Measurements from ENCODE around the gene CDHR4.
A peak's percentile ranks its signal among the peaks of the same experiment; 100 is the strongest.
"Not testable (repeated sequence)": the region's sequence is repeated elsewhere in the genome, so short reads cannot be mapped to it uniquely, and the experiment has no call there.

The CDHR4 gene

GRCh38 chr3:49802719-49803464 is 3.2 kb upstream of the CDHR4 start, which contains the start of gene INKA1:
Gene INKA1, plus strand, starts transcription at chr3:49803261. Its CDS starts 132 bp downstream, at chr3:49803393.
- DNase-seq = peak; percentile 66 to 79

- no peak for DNase-seq
Observed at GRCh38 chr3:49801160-49801559, 1.5 kb upstream of the CDHR4 start.

- DNase-seq = no peak
Observed at GRCh38 chr3:49799105-49799504, 568 bp downstream of the CDHR4 start.

DNA sequence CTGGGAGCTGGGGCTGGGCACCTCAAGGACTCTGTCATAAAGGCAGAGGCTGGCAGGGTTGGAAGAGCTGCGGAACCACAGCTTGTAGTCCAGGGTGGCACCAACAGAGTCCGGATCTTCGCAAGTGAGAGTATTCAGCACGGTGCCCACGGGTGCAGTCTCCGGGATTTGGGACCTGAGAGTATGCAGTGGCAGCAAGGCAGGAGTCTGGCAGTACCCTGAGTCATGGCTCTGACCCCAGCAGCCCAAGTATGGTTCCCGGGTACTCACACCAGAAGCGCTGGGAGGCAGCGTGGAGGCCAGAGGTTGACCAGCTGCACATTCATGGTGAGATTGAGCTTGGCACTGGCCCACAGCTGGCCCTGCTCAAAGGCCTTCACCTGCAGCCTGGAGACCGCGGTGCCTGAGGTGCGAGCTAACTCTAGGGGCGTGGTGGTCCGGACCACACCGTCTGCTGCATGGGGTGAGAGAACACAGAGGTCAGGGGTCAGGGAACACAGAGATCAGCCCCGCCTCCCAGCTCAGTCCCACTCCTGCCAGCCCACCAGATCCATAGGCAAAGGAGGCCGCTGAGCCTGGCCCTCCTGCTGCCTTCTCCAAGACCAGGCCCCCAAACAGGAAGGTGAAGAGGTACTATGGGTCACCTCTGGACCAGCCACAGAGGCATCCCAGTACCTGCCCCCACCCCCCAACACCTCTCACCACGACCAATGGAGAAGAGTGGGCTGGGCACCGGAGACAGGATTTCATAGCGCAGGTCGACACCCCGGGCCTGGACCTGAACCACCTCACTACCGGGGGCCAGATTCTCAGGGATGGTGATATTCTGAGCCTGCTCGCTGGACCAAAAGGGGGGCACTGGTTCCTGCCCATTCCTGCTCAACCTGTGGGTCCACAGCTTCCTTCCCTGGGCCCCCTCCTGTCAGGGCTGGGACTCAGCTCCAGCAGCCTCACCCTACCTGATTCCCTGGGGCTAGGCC is 4.5 kb downstream of the CDHR4 start:
- DNase-seq = no peak

DNA sequence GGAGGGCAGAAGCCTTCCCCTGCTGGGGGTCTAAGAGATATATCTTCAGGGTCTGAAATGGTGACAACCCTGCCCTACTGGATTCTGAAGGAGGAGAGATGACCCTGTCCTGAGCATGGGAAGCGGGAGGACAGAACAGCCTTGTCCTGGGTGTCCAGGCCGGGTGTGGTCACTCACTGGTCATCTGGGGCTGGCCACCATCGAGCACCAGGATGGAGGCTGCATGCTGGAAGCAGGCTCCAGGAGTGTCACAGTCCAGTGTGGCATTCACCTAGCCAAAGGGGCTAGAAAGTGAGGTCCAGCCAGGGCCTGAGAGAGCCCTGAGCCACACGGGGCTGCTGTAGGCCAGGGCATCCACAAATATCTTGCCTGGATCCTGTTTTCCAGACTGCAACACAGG is 5.2 kb downstream of the CDHR4 start:
- no peak for DNase-seq

GRCh38 chr3:49793486-49794085 is 6.1 kb downstream of the CDHR4 start:
- no peak for DNase-seq

DNA sequence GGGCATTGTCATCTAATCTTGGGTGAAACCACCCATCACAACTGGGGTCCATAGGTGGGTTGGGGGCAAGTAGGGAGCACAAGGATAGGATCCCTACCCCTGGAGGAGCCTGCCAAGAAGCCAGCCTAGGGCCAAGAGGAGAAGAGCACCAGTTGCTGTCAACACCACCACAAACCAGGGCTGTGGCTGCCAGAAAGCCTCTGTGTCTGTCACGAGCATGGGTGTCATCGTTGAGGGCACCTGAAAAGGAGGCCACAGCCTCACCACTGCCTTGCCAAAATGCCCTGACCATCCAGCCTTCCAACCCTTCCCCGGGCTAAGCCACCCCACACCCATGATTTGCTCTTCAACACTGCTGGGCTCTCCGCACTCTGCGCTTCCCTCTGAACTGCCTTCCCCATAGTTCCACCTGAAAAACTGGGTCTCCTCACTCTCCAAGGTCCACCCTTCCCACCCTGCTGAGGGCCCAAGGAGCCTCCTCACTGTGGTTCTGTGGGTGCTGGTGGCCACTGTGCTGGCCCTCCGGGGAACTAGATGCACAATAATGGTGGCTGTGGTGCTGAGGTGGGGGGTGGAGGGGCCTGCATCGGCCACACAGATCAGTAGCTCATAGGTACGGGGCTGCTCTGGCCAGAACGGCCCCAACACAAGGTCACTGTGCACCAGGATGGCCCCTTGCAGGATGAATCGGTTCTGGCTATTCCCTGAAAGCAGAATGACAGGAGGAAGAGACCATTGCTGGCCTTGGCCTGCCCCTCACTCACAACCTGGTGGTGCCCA is 7.1 kb downstream of the CDHR4 start:
- no peak for DNase-seq

- DNase-seq = no peak
Observed at GRCh38 chr3:49791571-49791970, 8.1 kb downstream of the CDHR4 start.

DNA sequence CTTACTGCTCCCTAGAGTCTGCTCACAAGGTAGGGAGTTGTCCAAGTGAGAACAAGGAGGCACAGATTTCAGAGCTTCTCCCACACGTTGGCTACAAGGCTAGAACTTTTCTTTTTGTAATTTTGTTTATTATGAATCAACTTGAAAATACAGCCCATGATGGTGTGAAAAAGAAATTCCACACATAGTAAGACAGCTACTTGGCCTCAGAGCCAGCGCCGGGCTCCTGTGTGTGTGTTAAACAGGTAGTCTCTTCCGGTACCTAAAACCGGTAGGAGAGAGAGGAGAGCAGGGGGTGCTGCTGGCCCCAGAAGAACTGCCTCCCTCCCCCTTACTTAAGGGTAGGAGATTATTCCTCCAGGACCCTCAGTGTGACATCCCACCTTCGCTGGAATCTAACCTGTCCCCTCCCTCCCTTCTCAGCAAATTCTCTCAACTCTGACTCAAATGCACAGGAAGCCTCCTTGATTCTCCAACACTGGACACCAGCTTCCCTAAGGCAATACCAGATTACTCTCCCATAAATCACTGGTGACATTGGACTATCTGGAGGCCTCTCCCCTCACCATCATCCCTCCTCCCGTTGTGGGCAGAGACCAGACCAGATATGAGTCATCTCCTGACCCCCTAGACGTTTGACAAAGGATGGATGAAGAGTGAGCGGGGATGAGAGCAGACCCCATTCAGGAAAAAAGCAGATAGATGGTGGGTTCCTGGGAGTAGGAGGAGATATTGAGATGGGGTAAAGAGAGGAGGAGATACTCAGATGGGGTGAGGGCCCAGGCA is 8.9 kb downstream of the CDHR4 start:
- no peak for DNase-seq

GRCh38 chr3:49788056-49788455 is 11.6 kb downstream of the CDHR4 start:
- DNase-seq = no peak

DNA sequence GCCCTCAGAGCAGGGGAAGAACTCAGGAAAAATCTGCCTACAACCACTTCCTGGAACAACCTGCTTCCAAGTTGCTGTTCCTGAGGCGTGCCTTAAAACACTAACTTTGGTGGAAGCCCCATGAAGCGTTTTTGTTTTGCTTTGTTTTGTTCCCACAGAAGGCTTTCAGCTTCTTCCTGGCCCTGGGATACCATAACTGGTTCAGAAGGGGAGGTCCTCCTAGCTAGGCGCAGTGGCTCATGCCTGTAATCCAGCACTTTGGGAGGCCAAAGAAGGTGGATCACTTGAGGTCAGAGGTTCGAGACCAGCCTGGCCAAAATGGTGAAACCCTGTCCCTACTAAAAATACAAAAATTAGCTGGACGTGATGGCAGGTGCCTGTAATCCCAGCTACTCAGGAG is 12.1 kb downstream of the CDHR4 start:
- DNase-seq = no peak

GRCh38 chr3:49787182-49787464 is 12.6 kb downstream of the CDHR4 start:
- DNase-seq = no peak

DNA sequence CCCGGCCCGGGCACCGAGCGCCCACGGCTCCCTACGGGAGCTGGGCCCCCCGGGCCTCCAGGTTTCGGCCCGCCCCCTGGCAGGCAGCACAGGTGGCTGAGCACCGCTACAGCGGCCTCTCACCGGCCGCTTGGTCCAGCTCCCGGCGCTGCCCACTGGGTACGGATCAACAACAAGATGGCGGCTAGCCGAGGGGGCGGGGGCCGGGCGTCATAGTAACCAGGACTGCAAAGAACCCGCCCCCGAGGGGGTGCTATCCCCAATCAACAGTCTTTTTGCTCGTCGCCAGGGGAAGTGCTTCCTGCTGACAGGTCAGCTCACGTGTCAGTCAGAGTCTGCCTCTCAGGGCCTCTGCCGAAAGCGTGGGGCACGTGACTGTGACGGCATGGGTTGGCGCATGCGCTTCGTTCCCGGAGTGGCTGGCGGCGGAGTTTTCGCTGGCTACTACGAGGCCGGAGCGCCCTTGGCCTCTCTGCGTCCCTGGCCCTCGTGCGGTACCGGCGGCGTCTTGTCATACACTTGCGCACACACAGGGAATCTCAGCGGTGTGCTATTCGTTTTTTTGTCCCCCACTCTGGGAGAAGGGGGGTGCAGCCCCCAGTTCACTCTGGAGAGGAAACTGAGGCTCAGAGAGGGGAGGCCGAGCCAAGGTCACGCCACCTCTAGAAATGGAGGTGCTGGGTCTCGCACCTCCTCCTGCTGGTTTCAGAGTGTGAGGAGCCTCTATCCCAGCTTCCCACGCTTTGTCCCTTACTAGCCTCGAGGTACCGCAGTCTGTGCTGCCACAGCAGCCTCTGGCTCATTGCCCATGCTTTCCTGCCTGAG is 13.1 kb downstream of the CDHR4 start, which contains the start of gene IP6K1:
Gene IP6K1 (minus strand): TSS at position 186 of the 825 bp plus-strand sequence. CDS start 38,502 bp downstream, outside the sequence.
- peak; percentile 96 to 97 for DNase-seq

DNA sequence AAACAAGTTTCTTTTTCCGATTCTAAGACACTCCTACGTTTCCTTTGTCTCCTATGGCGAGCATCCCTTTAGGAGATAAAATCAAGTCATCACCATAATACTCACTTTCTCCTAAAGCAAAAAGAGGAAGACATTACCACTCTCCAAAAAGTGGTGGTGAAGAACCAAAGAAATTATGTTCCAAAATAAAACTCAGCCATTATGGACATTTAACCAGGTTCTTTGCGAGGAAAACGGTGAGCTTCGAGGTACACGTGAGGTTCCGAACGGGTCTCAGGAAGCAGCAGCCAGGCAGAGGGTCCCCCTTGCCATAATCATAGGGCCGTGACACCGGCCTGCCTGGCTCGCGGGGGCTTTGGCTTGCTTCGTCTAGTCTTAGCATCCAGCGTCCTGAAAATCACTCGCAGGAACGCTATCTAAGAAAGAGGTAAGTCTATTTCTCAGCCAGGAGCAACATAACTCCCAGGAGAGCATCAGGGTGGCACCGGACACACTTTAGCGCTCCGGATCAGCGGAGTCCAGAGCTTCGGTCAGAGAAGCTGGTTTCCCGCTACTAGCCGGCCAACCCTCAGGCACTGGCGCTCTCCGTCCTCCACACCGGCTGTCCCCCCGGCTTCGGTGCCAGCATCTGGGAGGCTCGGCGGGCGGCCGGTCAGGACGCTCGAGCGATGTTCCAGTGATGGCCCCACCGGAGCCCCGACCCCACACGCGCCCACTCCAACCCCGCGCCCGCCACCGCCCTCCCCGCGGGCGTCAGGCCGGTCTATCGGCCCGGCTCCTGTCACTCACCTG is 13.9 kb downstream of the CDHR4 start:
- DNase-seq = no peak

- not testable (repeated sequence) for DNase-seq
Observed at GRCh38 chr3:49782277-49782676, 17.4 kb downstream of the CDHR4 start.

DNA sequence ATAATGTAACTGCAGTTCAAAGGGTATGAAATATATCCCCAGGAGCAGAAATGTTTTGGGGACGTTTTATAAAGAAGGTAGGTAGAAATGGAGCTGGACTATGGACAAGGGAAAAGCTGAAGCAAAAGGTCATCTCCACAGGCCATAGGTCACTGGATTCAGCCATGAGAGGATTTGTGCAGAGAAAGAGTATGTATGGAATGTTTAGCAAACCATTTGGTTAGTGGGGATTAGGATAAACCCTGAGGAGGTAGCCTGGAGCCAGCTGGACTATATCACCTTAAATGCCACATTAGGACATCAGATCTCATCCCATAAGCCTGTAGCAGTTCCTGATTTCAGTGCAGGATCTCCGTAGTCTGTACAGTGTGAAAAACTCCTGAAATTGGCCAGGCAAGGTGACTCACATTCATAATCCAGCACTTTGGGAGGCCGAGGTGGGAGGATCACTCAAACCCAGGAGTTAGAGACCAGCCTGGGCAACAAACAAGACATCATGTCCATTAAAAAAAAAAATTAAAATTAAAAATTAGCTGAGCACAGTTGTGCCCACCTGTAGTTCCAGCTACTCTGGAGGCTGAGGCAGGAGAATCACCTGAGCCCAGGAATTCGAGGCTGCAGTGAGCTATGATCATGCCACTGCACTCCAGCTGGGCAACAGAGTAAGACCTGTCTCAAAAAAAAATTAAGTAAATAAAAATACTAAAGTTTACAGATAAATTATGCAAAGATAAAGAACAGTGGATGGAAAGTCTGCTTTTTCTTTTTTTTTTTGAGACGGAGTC is 18.1 kb downstream of the CDHR4 start:
- no peak for DNase-seq

DNA sequence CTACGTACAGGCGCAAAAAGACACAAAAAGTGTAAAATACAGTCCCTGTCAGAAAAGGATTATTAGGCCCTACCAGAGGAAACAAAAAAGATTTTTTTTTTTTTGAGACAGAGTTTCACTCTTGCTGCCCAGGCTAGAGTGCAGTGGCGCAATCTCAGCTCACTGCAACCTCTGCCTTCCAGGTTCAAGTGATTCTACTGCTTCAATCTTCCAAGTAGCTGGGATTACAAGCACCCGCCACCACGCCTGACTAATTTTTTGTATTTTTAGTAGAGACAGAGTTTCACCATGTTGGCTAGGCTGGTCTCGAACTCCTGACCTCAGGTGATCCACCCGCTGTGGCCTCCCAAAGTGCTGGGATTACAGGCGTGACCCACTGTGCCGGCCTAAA is 18.7 kb downstream of the CDHR4 start:
- DNase-seq = not testable (repeated sequence)

- no peak for DNase-seq
Observed at GRCh38 chr3:49780080-49780974, 19.3 kb downstream of the CDHR4 start.
